Lung (tissue), 12 donors: Measurements from ENCODE around the gene SLC30A3. TPM values are rescaled to one million over a fixed set of nuclear protein-coding genes. Genes with fewer than 3 reads are reported as not detected.
A peak's percentile ranks its signal among the peaks of the same experiment; 100 is the strongest.
"Not testable (repeated sequence)": the region's sequence is repeated elsewhere in the genome, so short reads cannot be mapped to it uniquely, and the experiment has no call there.

ENCODE experiments used
- ATAC-seq: fragments of 200-7000 bp; cut with Tn5 transposase; one replicate; pipeline ENCODE4 v1.9.1; 2020; ENCODE audit warnings: moderate number of reproducible peaks; ENCODE audit not compliant: insufficient read depth, low FRiP score
- DNase-seq, 3 donors: peaks; one replicate each; pipeline ENCODE4 v3.0.0-alpha.2; 2013 to 2017
- H3K27ac ChIP-seq, 2 donors: one replicate each; pipeline ENCODE4 v1.5.1; 2013; ENCODE audit warnings: mild to moderate bottlenecking in 2 of 2, moderate library complexity in 2 of 2, control low read depth in 1 of 2, inconsistent platforms in 1 of 2, low read depth in 1 of 2, low read length in 1 of 2
- H3K27me3 ChIP-seq, 3 donors: one replicate each; pipeline ENCODE4 v1.5.1; 2013; ENCODE audit warnings: low read length in 2 of 3; ENCODE audit not compliant: control insufficient read depth in 3 of 3, insufficient read depth in 3 of 3
- H3K36me3 ChIP-seq, 4 donors: one replicate each; pipeline ENCODE4 v1.5.1; 2013; ENCODE audit warnings: low read length in 4 of 4, mild to moderate bottlenecking in 1 of 4, moderate library complexity in 1 of 4; ENCODE audit not compliant: control insufficient read depth in 4 of 4, insufficient read depth in 4 of 4
- H3K4me1 ChIP-seq, 5 donors: one replicate each; pipeline ENCODE4 v1.5.1; 2013; ENCODE audit warnings: low read length in 5 of 5, mild to moderate bottlenecking in 2 of 5, moderate library complexity in 1 of 5; ENCODE audit not compliant: control insufficient read depth in 5 of 5, insufficient read depth in 5 of 5
- H3K4me3 ChIP-seq: one replicate; pipeline ENCODE4 v1.5.1; 2013; ENCODE audit warnings: mild to moderate bottlenecking, control low read depth, moderate library complexity
- H3K9ac ChIP-seq, 2 donors: one replicate each; pipeline ENCODE4 v1.5.1; 2013; ENCODE audit warnings: low read length in 2 of 2, control low read depth in 1 of 2; ENCODE audit not compliant: insufficient read depth in 1 of 2
- H3K9me3 ChIP-seq, 4 donors: one replicate each; pipeline ENCODE4 v1.5.1; 2013; ENCODE audit warnings: low read length in 3 of 4, mild to moderate bottlenecking in 1 of 4, moderate library complexity in 1 of 4; ENCODE audit not compliant: control insufficient read depth in 4 of 4, insufficient read depth in 3 of 4
- WGBS, 2 donors: extraction: QIAGEN DNeasy Blood & Tissue Kit; methylation state at CpG; one replicate each; pipeline ENCODE4 v1.1.7; 2013; 5-methylcytosine and 5-hydroxymethylcytosine counted together
- polyA plus RNA-seq, 2 donors: library from polyadenylated mRNA; stranded (reverse); fragments of 200-250 nt; gene quantifications; one replicate each; pipeline ENCODE4 v1.2.1, GENCODE V29; 2013
- total RNA-seq, 2 donors: library from RNA; depleted of rRNA in 1 of 2; stranded (reverse); fragments of >200 nt in 1 of 2; gene quantifications; one replicate each; pipeline ENCODE4 v1.2.1, GENCODE V29; 2014 to 2021
- TF ChIP-seq, protein P1 (sequence below): IDR thresholded peaks from 2 replicates; pipeline ENCODE4 v1.5.1; 2012; ENCODE audit warnings: mild to moderate bottlenecking; ENCODE audit errors: control extremely low read depth, extremely low read depth
- donor health status: control.
- donor health status: control.
- donor health status: Bipolar disorder and iron deficiency.
- donor health status: healthy.
- donor health status: DM: yes; HTN: yes; CAD: no.

Gene SLC30A3
- total and polyA plus RNA-seq, 4 donors = 0.11 to 0.77 (median 0.34) TPM

- no peaks in the 10 kb centered on the region for H3K9me3 ChIP-seq
- H3K4me1 ChIP-seq = peaks cover 0 to 3% (median 0%) of the 10 kb centered on the region in 5 donors
- 63 to 77% methylated on average over 11 of the region's 11 CpGs for WGBS, 2 donors
- H3K27me3 ChIP-seq = peaks cover 0 to 23% (median 21%) of the 10 kb centered on the region in 3 donors
- no peaks in the 10 kb centered on the region for H3K36me3 ChIP-seq
- DNase-seq (no peak), ATAC-seq (no peak)
- no peak overlapping the region for H3K4me3 ChIP-seq
- peak overlapping the region in 1 of 2 donors; percentile 84 for H3K27ac ChIP-seq
- H3K9ac ChIP-seq = no peak overlapping the region
- TF ChIP-seq, protein P1, sequence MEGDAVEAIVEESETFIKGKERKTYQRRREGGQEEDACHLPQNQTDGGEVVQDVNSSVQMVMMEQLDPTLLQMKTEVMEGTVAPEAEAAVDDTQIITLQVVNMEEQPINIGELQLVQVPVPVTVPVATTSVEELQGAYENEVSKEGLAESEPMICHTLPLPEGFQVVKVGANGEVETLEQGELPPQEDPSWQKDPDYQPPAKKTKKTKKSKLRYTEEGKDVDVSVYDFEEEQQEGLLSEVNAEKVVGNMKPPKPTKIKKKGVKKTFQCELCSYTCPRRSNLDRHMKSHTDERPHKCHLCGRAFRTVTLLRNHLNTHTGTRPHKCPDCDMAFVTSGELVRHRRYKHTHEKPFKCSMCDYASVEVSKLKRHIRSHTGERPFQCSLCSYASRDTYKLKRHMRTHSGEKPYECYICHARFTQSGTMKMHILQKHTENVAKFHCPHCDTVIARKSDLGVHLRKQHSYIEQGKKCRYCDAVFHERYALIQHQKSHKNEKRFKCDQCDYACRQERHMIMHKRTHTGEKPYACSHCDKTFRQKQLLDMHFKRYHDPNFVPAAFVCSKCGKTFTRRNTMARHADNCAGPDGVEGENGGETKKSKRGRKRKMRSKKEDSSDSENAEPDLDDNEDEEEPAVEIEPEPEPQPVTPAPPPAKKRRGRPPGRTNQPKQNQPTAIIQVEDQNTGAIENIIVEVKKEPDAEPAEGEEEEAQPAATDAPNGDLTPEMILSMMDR = no peak
These were observed 8.9 kb upstream of the SLC30A3 start for GRCh38 chr2:27271631-27272340.

DNA sequence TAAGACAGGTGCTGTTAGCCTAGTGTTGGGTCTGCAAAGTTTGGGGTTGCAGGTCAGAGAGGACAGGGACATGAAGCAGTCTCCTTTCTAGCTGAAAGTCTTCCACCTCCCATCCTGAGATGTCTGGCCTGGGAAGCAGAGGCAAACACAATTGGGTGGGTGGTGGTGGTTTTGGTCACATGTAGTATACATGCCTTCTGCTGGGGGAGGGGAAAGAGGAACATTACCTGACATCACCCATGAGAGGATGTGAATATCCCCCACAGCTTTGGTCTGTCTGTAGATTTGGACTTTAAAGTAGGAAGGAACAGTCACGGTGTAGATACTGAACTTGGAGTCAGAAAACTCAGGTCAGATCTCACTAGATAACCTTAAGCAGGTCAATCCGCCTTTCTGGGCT, 7.8 kb upstream of the SLC30A3 start:
- no peak overlapping the region for H3K4me3 ChIP-seq
- no peak for ATAC-seq
- peaks cover 0 to 30% (median 26%) of the 10 kb centered on the region in 3 donors for H3K27me3 ChIP-seq
- TF ChIP-seq, protein P1 = no peak
- no peak for DNase-seq
- no peak overlapping the region for H3K9ac ChIP-seq
- no peaks in the 10 kb centered on the region for H3K36me3 ChIP-seq
- peaks cover 0 to 3% (median 0%) of the 10 kb centered on the region in 5 donors for H3K4me1 ChIP-seq
- 64 to 66% methylated on average over 2 of the region's 2 CpGs for WGBS, 2 donors
- H3K9me3 ChIP-seq = no peaks in the 10 kb centered on the region
- H3K27ac ChIP-seq = peak overlapping the region in 1 of 2 donors; percentile 84

DNA sequence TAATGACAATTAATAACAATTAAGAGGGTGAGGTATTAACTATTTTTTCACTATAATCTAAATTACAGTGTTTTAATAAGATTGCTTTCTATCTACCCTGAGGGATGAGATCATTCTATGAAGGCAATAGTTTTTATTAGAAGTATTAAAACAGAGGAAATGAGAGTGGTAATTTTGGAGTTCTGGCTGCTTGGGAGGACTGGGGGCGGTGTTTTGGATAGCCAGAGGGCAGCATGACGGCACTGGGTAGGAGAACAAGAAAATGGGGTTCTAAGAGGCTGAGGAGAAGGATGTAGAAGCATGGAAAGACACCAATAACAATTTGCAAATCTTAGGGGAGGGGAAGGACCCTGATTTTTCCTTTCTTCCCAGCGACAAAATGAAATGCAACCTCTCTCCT, 7.3 kb upstream of the SLC30A3 start:
- DNase-seq (no peak), ATAC-seq (no peak)
- WGBS, 2 donors = 88 to 92% methylated on average over 3 of the region's 3 CpGs
- Histone ChIP-seq H3K9me3 (no peaks in the 10 kb centered on the region), H3K4me1 (peaks cover 0 to 3% (median 0%) of the 10 kb centered on the region in 5 donors), H3K27ac (peak overlapping the region in 1 of 2 donors; percentile 84), H3K36me3 (no peaks in the 10 kb centered on the region), H3K9ac (no peak overlapping the region), H3K27me3 (peaks cover 0 to 35% (median 31%) of the 10 kb centered on the region in 3 donors), H3K4me3 (no peak overlapping the region)
- TF ChIP-seq, protein P1 = no peak

- DNase-seq, H3K9me3 ChIP-seq, H3K4me3 ChIP-seq, H3K4me1 ChIP-seq, ATAC-seq, H3K36me3 ChIP-seq, H3K9ac ChIP-seq, H3K27ac ChIP-seq: not testable (repeated sequence)
- H3K27me3 ChIP-seq = peaks cover 0 to 52% (median 41%) of the 10 kb centered on the region in 3 donors
- WGBS, 2 donors = 94 to 98% methylated on average over 13 of the region's 13 CpGs
These were observed 5.4 kb upstream of the SLC30A3 start for GRCh38 chr2:27268296-27268695.
